WTC11 (cell line): ENCODE data around the gene ANKRA2. TPM values are rescaled to one million over a fixed set of nuclear protein-coding genes. Genes with fewer than 3 reads are reported as not detected.
"Not testable (repeated sequence)": the region's sequence is repeated elsewhere in the genome, so short reads cannot be mapped to it uniquely, and the experiment has no call there.

ENCODE experiments used
- ATAC-seq: fragments of 200-7000 bp; cut with Tn5 transposase; 2 replicates; pipeline ENCODE4 v1.10.0; 2021; ENCODE audit warnings: mild to moderate bottlenecking, moderate library complexity
- CTCF ChIA-PET: fragments of 300-600 bp; sonication (Branson Sonifier 250); formaldehyde crosslinking; loops from one replicate; lab custom pipeline; 2021; ENCODE audit warnings: antibody characterized with exemption; lab: Charles Lee
- POLR2A ChIA-PET: fragments of 350-600 bp; sonication (Branson Sonifier 250); formaldehyde crosslinking; loops from one replicate; lab custom pipeline; 2021; ENCODE audit warnings: antibody characterized with exemption; lab: Charles Lee
- DNase-seq: peaks from one replicate; pipeline ENCODE4 v3.0.0; 2021; ENCODE audit warnings: low spot score
- H3K27ac Mint-ChIP-seq: 2 replicates; pipeline ENCODE4 v1.8.0; 2021; ENCODE audit warnings: mixed read lengths
- H3K27me3 Mint-ChIP-seq: 2 replicates; pipeline ENCODE4 v1.8.0; 2021; ENCODE audit warnings: low read depth, mild to moderate bottlenecking, moderate library complexity, mixed read lengths
- H3K36me3 Mint-ChIP-seq: 2 replicates; pipeline ENCODE4 v1.8.0; 2021; ENCODE audit warnings: mixed read lengths
- H3K4me1 Mint-ChIP-seq: 2 replicates; pipeline ENCODE4 v1.8.0; 2022; ENCODE audit warnings: mixed read lengths
- H3K4me3 Mint-ChIP-seq: 2 replicates; pipeline ENCODE4 v1.8.0; 2021; ENCODE audit warnings: mild to moderate bottlenecking, moderate library complexity, mixed read lengths
- H3K9me3 Mint-ChIP-seq: 2 replicates; pipeline ENCODE4 v1.8.0; 2021; ENCODE audit warnings: mixed read lengths
- ATF6 ChIP-seq: sonication (generic); formaldehyde crosslinking; IDR thresholded peaks from 2 replicates; pipeline ENCODE4 v1.8.1; 2023; ENCODE audit warnings: mild to moderate bottlenecking, missing genetic modification reagents
- CBFB ChIP-seq: sonication (generic); formaldehyde crosslinking; IDR thresholded peaks from 2 replicates; pipeline ENCODE4 v1.8.1; 2022; ENCODE audit warnings: mild to moderate bottlenecking, low read depth, missing genetic modification reagents
- E2F5 ChIP-seq: sonication (generic); formaldehyde crosslinking; IDR thresholded peaks from 2 replicates; pipeline ENCODE4 v1.8.1; 2022; ENCODE audit warnings: mild to moderate bottlenecking, moderate library complexity, missing genetic modification reagents
- FOXJ3 ChIP-seq: sonication (generic); formaldehyde crosslinking; IDR thresholded peaks from 2 replicates; pipeline ENCODE4 v1.9.0; 2021; ENCODE audit warnings: missing genetic modification reagents, mild to moderate bottlenecking, borderline replicate concordance
- JUN ChIP-seq: sonication (generic); formaldehyde crosslinking; IDR thresholded peaks from 2 replicates; pipeline ENCODE4 v1.8.0; 2023; ENCODE audit warnings: mild to moderate bottlenecking, missing genetic modification reagents
- MYBL2 ChIP-seq: sonication (generic); formaldehyde crosslinking; IDR thresholded peaks from 2 replicates; pipeline ENCODE4 v1.8.1; 2023; ENCODE audit warnings: mild to moderate bottlenecking, moderate library complexity, missing genetic modification reagents
- PRRX2 ChIP-seq: fragments of 250-450 bp; sonication (Bioruptor Pico); IDR thresholded peaks from 2 replicates; pipeline ENCODE4 v1.8.0; 2021; ENCODE audit warnings: mild to moderate bottlenecking
- TEAD1 ChIP-seq: sonication (generic); formaldehyde crosslinking; IDR thresholded peaks from 2 replicates; pipeline ENCODE4 v1.8.0; 2022; ENCODE audit warnings: mild to moderate bottlenecking, missing genetic modification reagents
- ZNF121 ChIP-seq: sonication (generic); formaldehyde crosslinking; IDR thresholded peaks from 2 replicates; pipeline ENCODE4 v1.8.0; 2023; ENCODE audit warnings: missing genetic modification reagents
- ZNF263 ChIP-seq: sonication (generic); formaldehyde crosslinking; IDR thresholded peaks from 2 replicates; pipeline ENCODE4 v1.8.1; 2022; ENCODE audit warnings: low read depth, mild to moderate bottlenecking, moderate library complexity, missing genetic modification reagents
- ZNF281 ChIP-seq: sonication (generic); formaldehyde crosslinking; IDR thresholded peaks from 2 replicates; pipeline ENCODE4 v1.8.0; 2023; ENCODE audit warnings: mild to moderate bottlenecking, missing genetic modification reagents
- ZNF425 ChIP-seq: fragments of 250-450 bp; sonication (Bioruptor Pico); conservative IDR thresholded peaks from 2 replicates; pipeline ENCODE4 v1.9.0; 2021; ENCODE audit warnings: mild to moderate bottlenecking
- ZNF512 ChIP-seq: sonication (generic); formaldehyde crosslinking; IDR thresholded peaks from 2 replicates; pipeline ENCODE4 v1.8.1; 2022; ENCODE audit warnings: missing genetic modification reagents, borderline replicate concordance
- ZNF532 ChIP-seq: fragments of 250-450 bp; sonication (Bioruptor Pico); IDR thresholded peaks from 2 replicates; pipeline ENCODE4 v1.9.0; 2021; ENCODE audit warnings: mild to moderate bottlenecking, borderline replicate concordance
- total RNA-seq: library from RNA; stranded (reverse); gene quantifications from 3 replicates; pipeline ENCODE4 v1.2.3, GENCODE V29; 2021

The ANKRA2 gene
- total RNA-seq, 1 experiment from 2014 or later, result 17.7 TPM

GRCh38 chr5:73515232-73515631 is 50.2 kb downstream of the ANKRA2 start (continued):
- TF ChIP-seq ZNF532 (CRISPR knock-in tag), result no peak
- no peak for TF ChIP-seq JUN
- TF ChIP-seq FOXJ3 (CRISPR knock-in tag), result no peak
- TF ChIP-seq, all 79 proteins: peak for 0

GRCh38 chr5:73514418-73514817 is 51.0 kb downstream of the ANKRA2 start:
- H3K9me3 Mint-ChIP-seq, result no peaks in the 10 kb centered on the region
- H3K4me1 Mint-ChIP-seq, result peaks cover 11% of the 10 kb centered on the region
- peaks cover 2% of the 10 kb centered on the region; the same call in 1 of the 2 replicates for H3K27me3 Mint-ChIP-seq
- TF ChIP-seq CBFB (CRISPR knock-in tag), result no peak
- TF ChIP-seq ZNF121 (CRISPR knock-in tag), result peak; percentile 30; the same call in 1 of the 2 replicates
- no peaks in the 10 kb centered on the region for H3K36me3 Mint-ChIP-seq
- DNase-seq, result no peak
- H3K27ac Mint-ChIP-seq, result no peak overlapping the region
- CTCF ChIA-PET, result interaction anchor here (2.0 kb wide), 1 partner anchor 63 kb away, joined by 9 read pairs; no protein-coding TSS in a partner anchor
- POLR2A ChIA-PET, result no interaction called here
- ATAC-seq, result no peak
- H3K4me3 Mint-ChIP-seq, result no peak overlapping the region

GRCh38 chr5:73513996-73514395 is 51.4 kb downstream of the ANKRA2 start:
- H3K4me3 Mint-ChIP-seq, result no peak overlapping the region
- peaks cover 11% of the 10 kb centered on the region for H3K4me1 Mint-ChIP-seq
- no peak for TF ChIP-seq FOXJ3 (CRISPR knock-in tag)
- TF ChIP-seq ZNF263 (CRISPR knock-in tag), result no peak
- no peak for TF ChIP-seq ATF6
- no peak for TF ChIP-seq PRRX2 (CRISPR knock-in tag)
- no peak for TF ChIP-seq E2F5 (CRISPR knock-in tag)
- TF ChIP-seq MYBL2, result no peak
- TF ChIP-seq ZNF425 (CRISPR knock-in tag), result no peak
- no peak for TF ChIP-seq ZNF281 (CRISPR knock-in tag)
- TF ChIP-seq ZNF512 (CRISPR knock-in tag), result no peak
- no peak for TF ChIP-seq TEAD1 (CRISPR knock-in tag)
- POLR2A ChIA-PET, result no interaction called here
- H3K36me3 Mint-ChIP-seq, result no peaks in the 10 kb centered on the region
- ATAC-seq (no peak), DNase-seq (no peak)
- no peak overlapping the region for H3K27ac Mint-ChIP-seq
- CTCF ChIA-PET, result no interaction called here
- H3K9me3 Mint-ChIP-seq, result no peaks in the 10 kb centered on the region
- H3K27me3 Mint-ChIP-seq, result peaks cover 2% of the 10 kb centered on the region; the same call in 1 of the 2 replicates

- H3K36me3 Mint-ChIP-seq, result peaks cover 20% of the 10 kb centered on the region
- not testable (repeated sequence) for H3K27ac Mint-ChIP-seq, H3K4me1 Mint-ChIP-seq, DNase-seq, H3K9me3 Mint-ChIP-seq, H3K4me3 Mint-ChIP-seq, H3K27me3 Mint-ChIP-seq
- ChIA-PET CTCF (interaction anchor here (1.3 kb wide), 1 partner anchor 11 kb away, joined by 6 read pairs; no protein-coding TSS in a partner anchor), POLR2A (interaction anchor here (0.6 kb wide), 1 partner anchor 1691 kb away, joined by 3 read pairs; no protein-coding TSS in a partner anchor)
- peak; percentile 39; the same call in 1 of the 2 replicates for ATAC-seq
These were observed 56.9 kb downstream of the ANKRA2 start for GRCh38 chr5:73508521-73508920.
